ENCODE data around the gene ZNF879.

ZNF879 gene

GRCh38 chr5:178992291-178992895 is 31.2 kb upstream of the ZNF879 start:
- TF ChIP-seq ZNF8 (CRISPR knock-in tag; IDR thresholded peaks at IDR 0.05) (no peak), CSRNP3 (CRISPR knock-in tag; IDR thresholded peaks at IDR 0.05) (no peak), POU6F1 (CRISPR knock-in tag; IDR thresholded peaks at IDR 0.05; ENCODE audit: borderline replicate concordance, low read depth) (no peak), ZNF70 (CRISPR knock-in tag; IDR thresholded peaks at IDR 0.05) (no peak), ZC3H10 (CRISPR knock-in tag; IDR thresholded peaks at IDR 0.05) (no peak), BACH2 (CRISPR knock-in tag; IDR thresholded peaks at IDR 0.05; ENCODE audit: borderline replicate concordance) (no peak), ZNF565 (CRISPR knock-in tag; conservative IDR thresholded peaks at IDR 0.05; ENCODE audit: low read depth) (no peak), ZFP30 (CRISPR knock-in tag; IDR thresholded peaks at IDR 0.05) (no peak), PPARA (CRISPR knock-in tag; IDR thresholded peaks at IDR 0.05; ENCODE audit: borderline replicate concordance) (no peak), ESRRG (CRISPR knock-in tag; IDR thresholded peaks at IDR 0.05) (no peak), GLIS3 (CRISPR knock-in tag; IDR thresholded peaks at IDR 0.05) (no peak)
- ATAC-seq: no peak

- TF ChIP-seq PPARA (CRISPR knock-in tag; IDR thresholded peaks at IDR 0.05; ENCODE audit: borderline replicate concordance) (no peak), CSRNP3 (CRISPR knock-in tag; IDR thresholded peaks at IDR 0.05) (no peak), BACH2 (CRISPR knock-in tag; IDR thresholded peaks at IDR 0.05; ENCODE audit: borderline replicate concordance) (no peak), SNAI2 (CRISPR knock-in tag; IDR thresholded peaks at IDR 0.05) (no peak), CREB5 (CRISPR knock-in tag; IDR thresholded peaks at IDR 0.05; ENCODE audit: low read depth) (no peak), GLIS3 (CRISPR knock-in tag; IDR thresholded peaks at IDR 0.05) (no peak), TSHZ2 (CRISPR knock-in tag; IDR thresholded peaks at IDR 0.05) (no peak)
- no peak for ATAC-seq
These were observed 30.3 kb upstream of the ZNF879 start for GRCh38 chr5:178993236-178993765.

- no peak for ATAC-seq
- TF ChIP-seq POU6F1 (CRISPR knock-in tag; IDR thresholded peaks at IDR 0.05; ENCODE audit: borderline replicate concordance, low read depth): no peak
- no peak for TF ChIP-seq TOX (CRISPR knock-in tag; IDR thresholded peaks at IDR 0.05; ENCODE audit: borderline replicate concordance)
- TF ChIP-seq CREB5 (CRISPR knock-in tag; IDR thresholded peaks at IDR 0.05; ENCODE audit: low read depth): no peak
- no peak for TF ChIP-seq ARNTL (CRISPR knock-in tag; IDR thresholded peaks at IDR 0.05; ENCODE audit: borderline replicate concordance, low read depth)
- TF ChIP-seq ZNF70 (CRISPR knock-in tag; IDR thresholded peaks at IDR 0.05): no peak
- no peak for TF ChIP-seq RARB (CRISPR knock-in tag; IDR thresholded peaks at IDR 0.05)
- no peak for TF ChIP-seq ZFP3 (CRISPR knock-in tag; IDR thresholded peaks at IDR 0.05)
- no peak for TF ChIP-seq TSHZ2 (CRISPR knock-in tag; IDR thresholded peaks at IDR 0.05)
- no peak for TF ChIP-seq ISL1 (CRISPR knock-in tag; IDR thresholded peaks at IDR 0.05)
- no peak for TF ChIP-seq BACH2 (CRISPR knock-in tag; IDR thresholded peaks at IDR 0.05; ENCODE audit: borderline replicate concordance)
- TF ChIP-seq PPARA (CRISPR knock-in tag; IDR thresholded peaks at IDR 0.05; ENCODE audit: borderline replicate concordance): no peak
- TF ChIP-seq GLIS3 (CRISPR knock-in tag; IDR thresholded peaks at IDR 0.05): no peak
- no peak for TF ChIP-seq SNAI2 (CRISPR knock-in tag; IDR thresholded peaks at IDR 0.05)
- TF ChIP-seq ESRRG (CRISPR knock-in tag; IDR thresholded peaks at IDR 0.05): no peak
These were observed 29.5 kb upstream of the ZNF879 start for GRCh38 chr5:178993955-178994579.
